ENCODE results near the gene MAPK12.
A peak's percentile ranks its signal among the peaks of the same experiment; 100 is the strongest.

The MAPK12 gene

GRCh38 chr22:50264946-50265669 is 3.6 kb upstream of the MAPK12 start:
- DNase-seq = no peak

GRCh38 chr22:50264104-50264745 is 2.7 kb upstream of the MAPK12 start:
- DNase-seq = no peak

DNA sequence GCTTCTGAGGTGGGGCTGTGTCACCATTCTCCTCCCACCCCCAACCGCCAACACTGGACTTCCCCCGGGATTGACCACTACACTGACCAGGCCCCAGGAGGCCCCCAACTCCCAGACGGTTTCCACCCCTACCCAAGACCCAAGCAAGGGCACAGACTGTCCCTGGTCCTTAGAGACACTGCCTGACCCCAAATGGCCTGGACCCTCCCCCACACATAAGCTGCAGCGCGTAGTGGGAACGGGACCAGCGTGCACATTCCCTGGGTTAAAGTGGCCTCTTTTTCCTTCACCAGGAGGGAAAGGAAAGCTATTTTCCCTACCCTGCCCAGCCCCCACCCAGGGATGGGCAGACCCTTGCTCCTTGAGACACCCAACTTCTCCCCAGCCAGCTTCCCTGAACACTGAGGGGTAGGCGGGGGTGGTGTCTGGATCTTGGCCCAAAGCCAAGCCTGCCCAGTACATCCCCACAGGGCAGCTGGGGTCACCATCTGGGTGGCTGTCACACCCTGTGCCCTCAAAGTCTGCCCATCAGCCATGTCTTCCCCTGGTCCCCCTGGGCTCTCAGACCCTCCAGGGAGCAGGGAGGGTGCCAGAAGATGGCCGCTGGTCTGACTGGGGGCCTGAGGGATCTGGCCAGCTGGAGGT is 1.6 kb upstream of the MAPK12 start:
- DNase-seq = no peak

- no peak for DNase-seq
Measured at GRCh38 chr22:50262460-50262911, 1.0 kb upstream of the MAPK12 start.

DNA sequence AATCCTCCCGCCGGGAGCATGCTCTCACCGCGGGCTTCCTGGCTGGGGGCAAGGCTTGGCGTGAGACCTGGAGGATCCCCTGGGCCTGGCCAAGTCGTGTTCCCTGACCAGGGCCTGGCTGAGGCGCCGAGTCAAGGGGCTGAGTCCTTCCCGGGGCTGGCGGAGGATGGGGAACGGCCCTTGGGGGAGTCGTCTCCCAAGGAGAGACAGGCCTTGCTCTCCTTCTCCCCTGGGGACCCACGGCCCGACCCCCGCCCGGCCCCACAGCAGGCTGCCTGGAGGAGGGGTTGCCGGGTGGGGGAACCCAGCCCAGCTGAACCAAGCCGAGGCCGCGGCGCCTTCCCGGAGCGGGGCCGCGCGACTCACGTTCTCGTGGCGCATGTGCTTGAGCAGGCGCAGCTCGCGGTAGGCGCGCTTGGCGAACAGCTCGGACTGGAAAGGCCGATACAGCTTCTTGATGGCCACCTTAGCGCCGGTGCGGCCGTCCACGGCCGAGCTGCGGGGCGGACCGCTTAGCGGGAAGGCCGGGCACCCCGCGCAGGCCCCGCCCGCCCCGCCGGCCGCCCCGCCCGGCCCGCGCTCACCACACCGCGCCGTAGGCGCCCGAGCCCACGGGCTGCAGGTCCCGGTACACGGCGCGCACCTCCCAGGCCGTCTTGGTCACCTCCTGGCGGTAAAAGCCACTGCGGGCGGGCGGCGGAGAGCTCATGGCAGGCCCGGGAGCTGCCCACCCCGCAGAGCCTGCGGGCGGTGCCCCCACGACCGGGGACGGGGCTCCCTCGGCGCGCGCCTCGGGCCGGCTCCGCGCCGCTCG is 475 bp downstream of the MAPK12 start:
- peak; percentile 41 for DNase-seq

DNA sequence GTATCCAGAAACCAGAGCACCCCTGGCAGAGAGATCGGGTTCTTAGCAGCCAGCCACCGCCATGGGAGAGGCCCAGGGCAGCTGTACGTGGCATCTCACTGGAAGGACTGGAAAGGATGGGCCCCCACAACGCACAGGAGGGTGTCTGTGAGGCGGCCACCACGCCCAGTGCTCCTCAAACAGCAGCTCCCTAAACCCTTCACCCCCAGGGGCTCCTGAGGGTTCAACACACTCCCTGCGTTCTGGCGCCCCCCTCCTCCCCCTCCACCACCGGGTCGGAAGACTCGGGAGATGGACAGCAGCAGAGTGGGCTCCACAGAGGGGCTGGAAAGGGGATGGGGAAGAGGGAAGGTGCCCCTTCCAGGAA is 1.1 kb downstream of the MAPK12 start:
- no peak for DNase-seq

GRCh38 chr22:50259302-50259701 is 2.2 kb downstream of the MAPK12 start:
- DNase-seq = no peak

DNA sequence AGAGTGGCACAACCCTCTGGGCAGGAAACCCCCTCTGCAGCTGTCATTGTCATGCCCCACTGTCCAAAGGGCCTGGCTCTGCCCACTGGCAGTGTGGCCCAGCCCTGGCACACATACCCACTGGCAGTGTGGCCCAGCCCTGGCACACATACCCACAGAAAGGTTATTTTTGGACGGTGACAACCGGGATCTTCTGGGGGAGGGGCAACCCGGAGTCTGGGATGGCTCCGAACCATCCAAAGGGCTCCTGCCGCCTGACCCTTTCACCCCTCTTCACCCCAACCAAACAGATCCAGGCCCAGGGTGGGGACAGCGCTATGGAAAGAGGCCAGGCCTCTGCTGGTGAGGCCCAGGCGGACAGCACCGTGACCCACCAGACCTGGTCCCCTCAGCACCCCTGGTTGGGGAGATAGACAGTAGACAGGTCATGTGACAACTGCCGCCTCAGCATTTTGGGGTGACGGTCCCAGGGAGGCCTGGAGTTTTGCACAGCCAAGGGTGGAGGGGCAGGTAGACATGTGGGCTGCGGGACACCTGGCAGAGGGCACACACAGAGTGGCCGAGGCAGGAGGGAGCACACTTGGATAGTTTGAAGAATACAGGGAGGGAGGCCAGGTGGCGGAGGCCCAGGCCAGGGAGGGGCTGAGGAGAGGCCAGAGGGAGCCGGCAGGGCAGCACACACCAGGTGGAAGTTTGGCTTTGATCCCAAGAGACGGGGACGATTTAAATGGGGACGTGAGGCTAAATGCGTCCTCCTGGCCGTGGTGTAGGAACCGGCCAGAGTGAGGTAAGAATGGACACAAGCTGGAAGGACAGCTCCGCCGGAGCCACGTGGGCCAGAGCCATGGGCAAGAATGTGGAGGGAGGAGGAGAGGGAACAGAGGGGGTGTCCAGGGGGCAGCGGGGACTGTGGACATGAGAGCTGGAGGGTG is 2.9 kb downstream of the MAPK12 start:
- DNase-seq = no peak

GRCh38 chr22:50257451-50258360 is 3.8 kb downstream of the MAPK12 start:
- no peak for DNase-seq

- no peak for DNase-seq
Measured at GRCh38 chr22:50257041-50257440, 4.4 kb downstream of the MAPK12 start.

- DNase-seq = no peak
Measured at GRCh38 chr22:50256258-50256862, 5.1 kb downstream of the MAPK12 start.

DNA sequence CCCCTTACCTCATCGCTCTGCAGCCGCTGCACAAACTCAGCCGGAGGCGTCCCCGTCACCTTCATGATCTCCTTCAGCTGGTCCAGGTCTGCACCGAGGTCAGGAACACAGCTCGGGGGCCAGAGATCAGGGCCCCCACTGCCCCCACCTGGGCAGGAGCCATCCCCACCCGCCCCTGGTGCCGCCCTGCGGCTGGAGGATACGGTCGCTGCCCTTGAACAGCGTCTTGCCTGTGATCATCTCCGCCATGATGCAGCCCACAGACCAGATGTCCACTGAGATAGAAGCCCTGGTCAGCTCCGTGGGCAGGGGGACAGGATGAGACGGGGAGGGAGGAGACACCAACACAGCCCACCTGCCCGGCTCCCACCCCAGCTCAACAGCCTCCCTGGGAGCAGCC is 5.9 kb downstream of the MAPK12 start:
- DNase-seq = no peak

GRCh38 chr22:50255099-50255498 is 6.4 kb downstream of the MAPK12 start:
- no peak for DNase-seq

DNA sequence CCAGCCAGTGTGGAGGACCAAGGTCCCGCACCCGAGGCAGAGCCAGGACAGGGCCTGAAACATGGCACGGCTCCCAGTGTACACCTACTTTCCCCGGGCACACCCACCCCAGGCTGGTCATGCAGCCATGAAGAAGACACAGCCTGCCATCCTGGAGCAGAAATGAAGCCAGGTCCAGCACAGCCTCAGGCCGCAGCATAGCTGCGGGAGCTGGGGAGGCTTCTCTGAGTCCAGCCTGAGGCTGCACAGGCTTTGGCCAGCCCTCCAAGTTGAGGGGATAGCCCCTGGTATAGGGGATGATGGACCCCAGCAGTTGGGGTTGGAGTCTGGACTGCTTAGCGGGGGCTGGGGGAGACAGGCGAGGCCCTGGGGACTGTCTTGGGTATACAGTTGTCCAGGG is 7.5 kb downstream of the MAPK12 start:
- DNase-seq = no peak

DNA sequence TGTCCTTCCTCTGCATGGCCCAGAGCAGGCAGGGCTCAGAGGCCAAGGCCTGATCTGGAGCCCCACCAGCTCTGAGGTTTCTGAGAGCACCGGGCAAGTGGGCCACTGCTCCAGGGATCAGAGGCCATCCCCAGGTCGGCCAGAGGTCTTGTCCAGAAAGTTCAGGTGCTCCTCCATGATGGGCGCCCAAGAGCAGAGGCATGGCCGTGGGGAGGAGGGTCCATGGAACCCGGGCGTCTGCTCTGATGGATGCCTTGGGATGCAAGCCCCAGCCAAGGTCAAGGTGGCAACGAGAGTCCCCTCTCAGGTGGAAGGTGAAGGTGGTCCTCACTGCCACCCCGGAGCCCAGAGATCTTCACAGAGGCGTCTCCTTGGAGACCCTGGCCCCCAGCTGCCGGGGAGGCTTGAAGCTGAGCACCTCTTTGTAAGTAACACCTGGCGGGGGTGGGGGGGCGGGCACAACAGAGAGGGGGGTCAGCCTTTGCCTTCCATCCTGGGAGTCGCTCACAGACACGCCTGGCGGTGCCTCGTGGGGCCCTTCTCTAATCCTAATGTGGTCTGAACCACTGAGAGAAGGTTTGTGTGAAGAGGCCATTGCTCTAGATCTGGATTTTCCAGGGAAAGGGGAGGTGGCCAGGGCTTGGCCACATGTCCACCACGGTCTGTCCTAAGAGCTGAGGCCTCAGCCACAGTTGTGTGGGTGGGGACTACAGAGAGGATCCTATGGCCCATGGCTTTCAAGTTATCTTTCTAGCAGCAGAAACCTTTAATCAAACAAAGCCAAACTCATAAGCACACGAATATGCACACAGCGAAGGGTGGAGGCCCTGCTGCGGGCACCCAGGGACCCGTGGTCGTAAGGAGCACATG is 8.2 kb downstream of the MAPK12 start:
- DNase-seq = no peak

DNA sequence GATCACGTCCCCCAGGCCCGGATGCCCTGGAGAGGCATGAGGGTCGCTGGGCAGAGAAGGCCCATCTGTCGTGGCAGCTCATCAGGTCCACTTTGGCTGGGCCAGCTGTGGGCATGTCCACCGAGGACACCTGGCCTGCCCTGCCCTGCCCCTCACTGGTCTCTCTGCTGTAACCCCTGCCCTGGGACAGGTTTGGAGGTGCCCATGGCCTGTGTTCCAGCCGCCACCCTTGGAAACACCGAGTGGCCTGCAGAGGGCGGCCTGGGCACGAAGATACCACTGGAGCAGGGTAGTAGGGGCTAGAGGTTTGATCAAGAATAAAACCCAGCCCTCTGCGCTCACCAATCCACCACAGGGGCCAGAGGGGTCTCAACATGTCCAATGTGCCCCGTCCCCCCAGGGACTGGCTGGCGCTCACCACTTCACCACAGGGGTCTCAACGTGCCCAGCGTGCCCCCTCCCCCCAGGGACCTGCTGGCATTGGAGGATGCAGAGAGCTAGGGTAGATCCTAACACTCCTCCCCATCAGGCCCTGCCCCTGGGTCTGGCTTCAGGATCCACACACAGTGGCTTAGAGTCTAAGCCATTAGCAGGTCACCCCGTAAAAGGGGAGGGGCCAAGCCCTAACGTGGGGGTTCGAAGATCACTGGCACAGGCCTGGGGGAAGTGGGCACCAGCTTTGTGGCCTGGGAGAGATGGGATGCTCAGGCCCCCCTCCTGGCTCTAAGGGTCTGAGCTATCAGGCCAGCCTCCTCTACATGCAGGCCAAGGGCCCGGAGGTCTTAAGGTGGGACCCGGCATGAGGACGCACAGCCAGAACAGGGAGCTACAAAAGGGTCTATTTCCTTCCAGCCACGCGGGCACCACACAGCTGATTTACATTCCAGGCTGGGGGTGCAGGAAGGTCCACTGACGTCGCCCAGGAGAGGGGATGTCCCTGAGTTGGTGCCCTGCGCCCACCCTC is 9.1 kb downstream of the MAPK12 start:
- peak; percentile 38 for DNase-seq

DNA sequence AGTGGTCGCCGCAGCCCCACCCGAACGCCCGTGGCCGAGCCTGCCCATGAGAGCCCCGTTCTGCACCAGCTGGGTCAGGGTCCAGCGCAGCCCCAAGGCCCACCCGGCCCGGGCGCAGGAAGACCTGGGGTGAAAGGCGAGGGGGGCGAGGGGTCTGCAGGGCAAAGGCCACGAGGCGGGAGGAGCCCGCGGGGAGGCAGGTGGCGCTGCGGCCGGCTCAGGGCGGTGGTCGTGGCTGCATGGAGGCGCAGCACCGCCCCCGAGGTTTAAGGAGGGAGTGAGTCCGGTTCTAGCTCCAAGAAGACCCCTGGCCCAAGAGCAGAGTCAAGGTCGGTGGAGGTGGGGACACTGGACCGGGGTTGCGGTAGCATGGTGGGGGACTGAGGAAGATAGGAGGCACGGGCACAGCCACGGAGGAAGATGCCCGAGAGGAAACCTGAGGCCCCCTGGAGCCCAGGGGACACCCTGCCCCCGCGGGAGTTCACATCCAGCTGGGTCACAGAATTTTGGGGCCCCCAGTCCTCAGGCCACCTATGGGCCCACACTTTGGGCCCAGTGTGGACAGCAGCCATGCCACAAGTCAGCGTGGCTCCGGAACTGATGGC is 9.9 kb downstream of the MAPK12 start:
- DNase-seq = no peak

All from NCI-H1436 (cell line).